Nephron progenitor cell (in vitro differentiated cells): Measurements from ENCODE around the gene UQCRQ.
"Not testable (repeated sequence)": the region's sequence is repeated elsewhere in the genome, so short reads cannot be mapped to it uniquely, and the experiment has no call there.

Experiments used
- DNase-seq: peaks from one replicate; pipeline ENCODE4 v3.0.0; 2021
- H3K27ac Mint-ChIP-seq: 2 replicates; pipeline ENCODE4 v1.8.0; 2021; ENCODE audit warnings: mild to moderate bottlenecking, moderate library complexity, mixed read lengths
- H3K27me3 Mint-ChIP-seq: 2 replicates; pipeline ENCODE4 v1.8.0; 2021; ENCODE audit warnings: mild to moderate bottlenecking, low read depth, mixed read lengths; ENCODE audit not compliant: poor library complexity
- H3K36me3 Mint-ChIP-seq: 2 replicates; pipeline ENCODE4 v1.8.0; 2021; ENCODE audit warnings: low read depth, mixed read lengths
- H3K4me1 Mint-ChIP-seq: 2 replicates; pipeline ENCODE4 v1.8.0; 2021; ENCODE audit warnings: mixed read lengths
- H3K4me3 Mint-ChIP-seq: 2 replicates; pipeline ENCODE4 v1.8.0; 2021; ENCODE audit warnings: mild to moderate bottlenecking, moderate library complexity, mixed read lengths
- H3K9me3 Mint-ChIP-seq: 2 replicates; pipeline ENCODE4 v1.8.0; 2021; ENCODE audit warnings: mild to moderate bottlenecking, moderate library complexity, mixed read lengths
- CTCF ChIP-seq: fragments of 200-600 bp; sonication (generic); IDR thresholded peaks from 2 replicates; pipeline ENCODE4 v1.5.0; 2021; ENCODE audit warnings: antibody characterized with exemption

Gene UQCRQ

GRCh38 chr5:132848270-132848669, 18.2 kb upstream of the UQCRQ start:
- TF ChIP-seq CTCF: no peak
- Mint-ChIP-seq H3K27me3 (peaks cover 14% of the 10 kb centered on the region), H3K4me1 (no peaks in the 10 kb centered on the region), H3K4me3 (no peak overlapping the region), H3K27ac (no peak overlapping the region), H3K9me3 (no peaks in the 10 kb centered on the region), H3K36me3 (no peaks in the 10 kb centered on the region)
- DNase-seq: no peak

- no peak overlapping the region for H3K4me3 Mint-ChIP-seq
- no peak for DNase-seq
- no peak overlapping the region for H3K27ac Mint-ChIP-seq
- no peaks in the 10 kb centered on the region for H3K36me3 Mint-ChIP-seq
- no peaks in the 10 kb centered on the region for H3K9me3 Mint-ChIP-seq
- H3K4me1 Mint-ChIP-seq: no peaks in the 10 kb centered on the region
- TF ChIP-seq CTCF: no peak
- peaks cover 14% of the 10 kb centered on the region for H3K27me3 Mint-ChIP-seq
Observed at GRCh38 chr5:132849347-132849746, 17.1 kb upstream of the UQCRQ start.

GRCh38 chr5:132850066-132850465, 16.4 kb upstream of the UQCRQ start:
- H3K36me3 Mint-ChIP-seq: no peaks in the 10 kb centered on the region
- peaks cover 14% of the 10 kb centered on the region for H3K27me3 Mint-ChIP-seq
- no peak for DNase-seq
- TF ChIP-seq CTCF: no peak
- H3K4me1 Mint-ChIP-seq: no peaks in the 10 kb centered on the region
- no peaks in the 10 kb centered on the region for H3K9me3 Mint-ChIP-seq
- H3K4me3 Mint-ChIP-seq: no peak overlapping the region
- no peak overlapping the region for H3K27ac Mint-ChIP-seq

GRCh38 chr5:132853323-132853722, 13.1 kb upstream of the UQCRQ start:
- DNase-seq: no peak
- no peak overlapping the region for H3K4me3 Mint-ChIP-seq
- H3K4me1 Mint-ChIP-seq: no peaks in the 10 kb centered on the region
- H3K36me3 Mint-ChIP-seq: no peaks in the 10 kb centered on the region
- no peaks in the 10 kb centered on the region for H3K9me3 Mint-ChIP-seq
- peaks cover 19% of the 10 kb centered on the region for H3K27me3 Mint-ChIP-seq
- no peak overlapping the region for H3K27ac Mint-ChIP-seq
- no peak for TF ChIP-seq CTCF

- Mint-ChIP-seq H3K27me3 (peaks cover 21% of the 10 kb centered on the region), H3K27ac (no peak overlapping the region), H3K4me1 (no peaks in the 10 kb centered on the region), H3K9me3 (no peaks in the 10 kb centered on the region), H3K36me3 (no peaks in the 10 kb centered on the region), H3K4me3 (no peak overlapping the region)
- TF ChIP-seq CTCF: no peak
- no peak for DNase-seq
Observed at GRCh38 chr5:132853790-132854189, 12.7 kb upstream of the UQCRQ start.

- Mint-ChIP-seq H3K4me3 (no peak overlapping the region), H3K36me3 (no peaks in the 10 kb centered on the region), H3K27ac (no peak overlapping the region), H3K4me1 (no peaks in the 10 kb centered on the region), H3K27me3 (peaks cover 25% of the 10 kb centered on the region), H3K9me3 (no peaks in the 10 kb centered on the region)
- DNase-seq: no peak
- TF ChIP-seq CTCF: no peak
Observed at GRCh38 chr5:132854301-132854700, 12.1 kb upstream of the UQCRQ start.

GRCh38 chr5:132854992-132855391, 11.4 kb upstream of the UQCRQ start:
- H3K27ac Mint-ChIP-seq, DNase-seq, H3K4me1 Mint-ChIP-seq, H3K4me3 Mint-ChIP-seq, H3K9me3 Mint-ChIP-seq, H3K36me3 Mint-ChIP-seq: not testable (repeated sequence)
- H3K27me3 Mint-ChIP-seq: peaks cover 22% of the 10 kb centered on the region
